ENCODE data around the gene CCSER1. TPM values are rescaled to one million over a fixed set of nuclear protein-coding genes. Genes with fewer than 3 reads are reported as not detected.

Gene CCSER1
- total and polyA plus RNA-seq, 2 experiments from 2014 or later = 2.9 to 3.4 TPM

DNA sequence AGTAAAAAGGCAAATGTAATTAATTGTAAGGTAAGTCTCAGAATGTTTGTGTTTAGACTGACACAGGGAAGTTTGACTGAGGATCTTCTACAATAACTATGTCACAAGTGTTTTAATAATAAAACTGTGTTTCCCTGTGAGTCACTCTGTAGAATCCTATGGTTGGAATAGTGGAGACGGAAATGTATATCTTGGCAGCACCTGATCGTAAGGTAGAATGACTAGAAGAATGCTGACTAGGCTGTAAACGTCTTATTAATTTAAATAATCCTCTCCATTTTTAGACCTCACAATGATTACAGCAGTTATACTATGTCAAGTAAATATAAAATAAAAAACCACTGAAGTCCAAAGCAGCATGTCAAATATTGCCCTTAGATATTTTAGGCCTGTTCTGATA is 266.0 kb downstream of the CCSER1 start:
- Mint-ChIP-seq H3K4me3 (no peak overlapping the region), H3K9me3 (no peaks in the 10 kb centered on the region), H3K4me1 (no peaks in the 10 kb centered on the region), H3K27me3 (ENCODE audit: insufficient read depth, low read depth, poor library complexity) (no peaks in the 10 kb centered on the region), H3K27ac (no peak overlapping the region), H3K36me3 (ENCODE audit: low read depth) (no peaks in the 10 kb centered on the region)
- Histone ChIP-seq H3F3A (replicated peaks; ENCODE audit: low read depth) (no peaks in the 10 kb centered on the region), H3K27me3 (ENCODE audit: insufficient read depth) (no peaks in the 10 kb centered on the region), H4K20me1 (replicated peaks; ENCODE audit: insufficient read depth) (no peaks in the 10 kb centered on the region), H3K27ac (ENCODE audit: low read depth) (no peak overlapping the region), H3K79me2 (replicated peaks; ENCODE audit: insufficient read depth) (no peaks in the 10 kb centered on the region), H3K4me1 (ENCODE audit: insufficient read depth) (no peaks in the 10 kb centered on the region), H3K36me3 (ENCODE audit: insufficient read depth) (no peaks in the 10 kb centered on the region), H3K4me3 (no peak overlapping the region), H3K4me2 (no peak overlapping the region), H2AFZ (no peak overlapping the region), H3K9me2 (ENCODE audit: insufficient read depth) (no peaks in the 10 kb centered on the region)
- ATAC-seq = no peak
- no peak for DNase-seq (ENCODE audit: low spot score)
- no peak for TF ChIP-seq STAT1 (IDR thresholded peaks at IDR 0.05; ENCODE audit: unreplicated experiment)
- no peak for TF ChIP-seq POLR2AphosphoS5 (IDR thresholded peaks at IDR 0.05; ENCODE audit: low read depth)
- no peak for TF ChIP-seq JUNB (IDR thresholded peaks at IDR 0.05; ENCODE audit: unreplicated experiment)
- TF ChIP-seq EZH2phosphoT487 (IDR thresholded peaks at IDR 0.05; ENCODE audit: unreplicated experiment) = no peak
- TF ChIP-seq ZNF331 (CRISPR knock-in tag; IDR thresholded peaks at IDR 0.05; ENCODE audit: low read depth) = no peak
- TF ChIP-seq, protein P1, sequence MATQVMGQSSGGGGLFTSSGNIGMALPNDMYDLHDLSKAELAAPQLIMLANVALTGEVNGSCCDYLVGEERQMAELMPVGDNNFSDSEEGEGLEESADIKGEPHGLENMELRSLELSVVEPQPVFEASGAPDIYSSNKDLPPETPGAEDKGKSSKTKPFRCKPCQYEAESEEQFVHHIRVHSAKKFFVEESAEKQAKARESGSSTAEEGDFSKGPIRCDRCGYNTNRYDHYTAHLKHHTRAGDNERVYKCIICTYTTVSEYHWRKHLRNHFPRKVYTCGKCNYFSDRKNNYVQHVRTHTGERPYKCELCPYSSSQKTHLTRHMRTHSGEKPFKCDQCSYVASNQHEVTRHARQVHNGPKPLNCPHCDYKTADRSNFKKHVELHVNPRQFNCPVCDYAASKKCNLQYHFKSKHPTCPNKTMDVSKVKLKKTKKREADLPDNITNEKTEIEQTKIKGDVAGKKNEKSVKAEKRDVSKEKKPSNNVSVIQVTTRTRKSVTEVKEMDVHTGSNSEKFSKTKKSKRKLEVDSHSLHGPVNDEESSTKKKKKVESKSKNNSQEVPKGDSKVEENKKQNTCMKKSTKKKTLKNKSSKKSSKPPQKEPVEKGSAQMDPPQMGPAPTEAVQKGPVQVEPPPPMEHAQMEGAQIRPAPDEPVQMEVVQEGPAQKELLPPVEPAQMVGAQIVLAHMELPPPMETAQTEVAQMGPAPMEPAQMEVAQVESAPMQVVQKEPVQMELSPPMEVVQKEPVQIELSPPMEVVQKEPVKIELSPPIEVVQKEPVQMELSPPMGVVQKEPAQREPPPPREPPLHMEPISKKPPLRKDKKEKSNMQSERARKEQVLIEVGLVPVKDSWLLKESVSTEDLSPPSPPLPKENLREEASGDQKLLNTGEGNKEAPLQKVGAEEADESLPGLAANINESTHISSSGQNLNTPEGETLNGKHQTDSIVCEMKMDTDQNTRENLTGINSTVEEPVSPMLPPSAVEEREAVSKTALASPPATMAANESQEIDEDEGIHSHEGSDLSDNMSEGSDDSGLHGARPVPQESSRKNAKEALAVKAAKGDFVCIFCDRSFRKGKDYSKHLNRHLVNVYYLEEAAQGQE (IDR thresholded peaks at IDR 0.05; ENCODE audit: unreplicated experiment) = no peak
- TF ChIP-seq, protein P2, sequence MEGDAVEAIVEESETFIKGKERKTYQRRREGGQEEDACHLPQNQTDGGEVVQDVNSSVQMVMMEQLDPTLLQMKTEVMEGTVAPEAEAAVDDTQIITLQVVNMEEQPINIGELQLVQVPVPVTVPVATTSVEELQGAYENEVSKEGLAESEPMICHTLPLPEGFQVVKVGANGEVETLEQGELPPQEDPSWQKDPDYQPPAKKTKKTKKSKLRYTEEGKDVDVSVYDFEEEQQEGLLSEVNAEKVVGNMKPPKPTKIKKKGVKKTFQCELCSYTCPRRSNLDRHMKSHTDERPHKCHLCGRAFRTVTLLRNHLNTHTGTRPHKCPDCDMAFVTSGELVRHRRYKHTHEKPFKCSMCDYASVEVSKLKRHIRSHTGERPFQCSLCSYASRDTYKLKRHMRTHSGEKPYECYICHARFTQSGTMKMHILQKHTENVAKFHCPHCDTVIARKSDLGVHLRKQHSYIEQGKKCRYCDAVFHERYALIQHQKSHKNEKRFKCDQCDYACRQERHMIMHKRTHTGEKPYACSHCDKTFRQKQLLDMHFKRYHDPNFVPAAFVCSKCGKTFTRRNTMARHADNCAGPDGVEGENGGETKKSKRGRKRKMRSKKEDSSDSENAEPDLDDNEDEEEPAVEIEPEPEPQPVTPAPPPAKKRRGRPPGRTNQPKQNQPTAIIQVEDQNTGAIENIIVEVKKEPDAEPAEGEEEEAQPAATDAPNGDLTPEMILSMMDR (conservative IDR thresholded peaks at IDR 0.05; ENCODE audit: low read depth in 2 of 2) = no peak
- TF ChIP-seq EZH2 (IDR thresholded peaks at IDR 0.05; ENCODE audit: low read depth, unreplicated experiment) = no peak
- no peak for TF ChIP-seq CREB1 (CRISPR knock-in tag; IDR thresholded peaks at IDR 0.05; ENCODE audit: low read depth)
- TF ChIP-seq, protein P3, sequence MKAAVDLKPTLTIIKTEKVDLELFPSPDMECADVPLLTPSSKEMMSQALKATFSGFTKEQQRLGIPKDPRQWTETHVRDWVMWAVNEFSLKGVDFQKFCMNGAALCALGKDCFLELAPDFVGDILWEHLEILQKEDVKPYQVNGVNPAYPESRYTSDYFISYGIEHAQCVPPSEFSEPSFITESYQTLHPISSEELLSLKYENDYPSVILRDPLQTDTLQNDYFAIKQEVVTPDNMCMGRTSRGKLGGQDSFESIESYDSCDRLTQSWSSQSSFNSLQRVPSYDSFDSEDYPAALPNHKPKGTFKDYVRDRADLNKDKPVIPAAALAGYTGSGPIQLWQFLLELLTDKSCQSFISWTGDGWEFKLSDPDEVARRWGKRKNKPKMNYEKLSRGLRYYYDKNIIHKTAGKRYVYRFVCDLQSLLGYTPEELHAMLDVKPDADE (IDR thresholded peaks at IDR 0.05) = no peak
- TF ChIP-seq ZNF114 (CRISPR knock-in tag; IDR thresholded peaks at IDR 0.05) = no peak
- TF ChIP-seq NANOG (IDR thresholded peaks at IDR 0.05; ENCODE audit: borderline replicate concordance) = no peak
